SK-MEL-5 (cell line): ENCODE data around the gene CDK6. TPM values are rescaled to one million over a fixed set of nuclear protein-coding genes. Genes with fewer than 3 reads are reported as not detected.

Experiments
- DNase-seq: peaks from one replicate; pipeline ENCODE4 v3.0.0-alpha.2; 2016; ENCODE audit warnings: low read depth, low spot score
- in situ Hi-C: cut with HindIII; loops from 2 replicates; pipeline ENCODE4 v1.10.0; 2016; ENCODE audit warnings: low sequenced_read_pairs, high pct_unique_total_duplicates, low pct_unique_long_range_greater_than_20kb
- total RNA-seq: library from RNA; depleted of rRNA; stranded (reverse); fragments of >200 nt; shearing (Covaris generic); gene quantifications from 2 replicates; pipeline ENCODE4 v1.2.3, GENCODE V29; 2014

CDK6 gene
- total RNA-seq, 1 experiment from 2014 or later = 26.9 TPM

GRCh38 chr7:92850516-92850915 lies 14.1 kb upstream of the CDK6 start:
- no peak for DNase-seq
- in situ Hi-C loops = no loop called here

- DNase-seq = no peak
- in situ Hi-C loops = no loop called here
Observed at GRCh38 chr7:92849322-92849721, 12.9 kb upstream of the CDK6 start.

- in situ Hi-C loops = no loop called here
- no peak for DNase-seq
Observed at GRCh38 chr7:92848851-92849250, 12.5 kb upstream of the CDK6 start.

GRCh38 chr7:92848441-92848840 lies 12.1 kb upstream of the CDK6 start:
- DNase-seq = no peak
- in situ Hi-C loops = no loop called here

- in situ Hi-C loops = no loop called here
- DNase-seq = no peak
Observed at GRCh38 chr7:92847305-92847704, 10.9 kb upstream of the CDK6 start.

- in situ Hi-C loops = no loop called here
Observed at GRCh38 chr7:92845736-92846135, 9.4 kb upstream of the CDK6 start.

GRCh38 chr7:92843781-92844180 lies 7.4 kb upstream of the CDK6 start:
- no peak for DNase-seq
- in situ Hi-C loops = no loop called here

More at GRCh38 chr7:92845736-92846135, 9.4 kb upstream of the CDK6 start:
- no peak for DNase-seq

GRCh38 chr7:92843034-92843760 lies 6.8 kb upstream of the CDK6 start:
- in situ Hi-C loops = no loop called here
- no peak for DNase-seq

GRCh38 chr7:92841192-92841591 lies 4.8 kb upstream of the CDK6 start:
- DNase-seq = no peak
- in situ Hi-C loops = no loop called here

- DNase-seq = no peak
- in situ Hi-C loops = no loop called here
Observed at GRCh38 chr7:92840316-92840715, 3.9 kb upstream of the CDK6 start.

GRCh38 chr7:92839901-92840300 lies 3.5 kb upstream of the CDK6 start:
- no peak for DNase-seq
- in situ Hi-C loops = no loop called here

GRCh38 chr7:92838934-92839333 lies 2.6 kb upstream of the CDK6 start:
- in situ Hi-C loops = no loop called here
- no peak for DNase-seq

- DNase-seq = peak; percentile 37
- in situ Hi-C loops = no loop called here
Observed at GRCh38 chr7:92837000-92837749, 802 bp upstream of the CDK6 start.

- in situ Hi-C loops = no loop called here
- peak; percentile 34 for DNase-seq
Observed at GRCh38 chr7:92835851-92836488, 403 bp downstream of the CDK6 start.

GRCh38 chr7:92835261-92835850 lies 1.0 kb downstream of the CDK6 start:
- in situ Hi-C loops = no loop called here

GRCh38 chr7:92834507-92835260 lies 1.7 kb downstream of the CDK6 start:
- no peak for DNase-seq
- in situ Hi-C loops = no loop called here

More at GRCh38 chr7:92835261-92835850, 1.0 kb downstream of the CDK6 start:
- DNase-seq = peak; percentile 70

GRCh38 chr7:92833766-92834506 lies 2.4 kb downstream of the CDK6 start:
- in situ Hi-C loops = no loop called here

More at GRCh38 chr7:92833766-92834506, 2.4 kb downstream of the CDK6 start:
- peak; percentile 79 for DNase-seq
